ENCODE results near the gene DCBLD1. TPM values are rescaled to one million over a fixed set of nuclear protein-coding genes. Genes with fewer than 3 reads are reported as not detected.

Gene DCBLD1
- total and polyA plus RNA-seq, 2 donors (not counting 3 experiments of a cell fraction or from before 2014, with no cell fraction given) = 30.2 to 44.3 TPM

DNA sequence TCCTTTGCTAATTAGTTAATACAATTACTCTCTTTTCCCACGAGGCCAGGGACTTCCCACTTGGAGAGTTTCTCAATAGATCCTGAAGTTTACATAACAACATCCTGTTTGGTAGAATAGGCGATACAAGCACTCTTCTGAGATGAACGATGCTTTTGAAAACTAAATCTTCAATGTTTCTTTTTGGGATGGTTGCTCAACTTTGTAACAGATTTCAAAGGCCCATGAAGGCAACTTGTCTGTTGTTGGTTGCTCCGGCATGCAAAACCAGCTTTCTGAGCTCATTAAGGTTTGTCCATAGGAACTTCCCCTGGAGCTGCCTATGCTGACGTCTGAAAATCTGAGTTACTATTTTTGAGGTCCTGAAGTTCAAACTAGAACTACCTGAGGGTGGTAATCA is 30.8 kb upstream of the DCBLD1 start:
- no peak for TF ChIP-seq JUN (IDR thresholded peaks at IDR 0.05; ENCODE audit: borderline replicate concordance, insufficient read depth, insufficient read length, low read depth)
- TF ChIP-seq, protein P1, sequence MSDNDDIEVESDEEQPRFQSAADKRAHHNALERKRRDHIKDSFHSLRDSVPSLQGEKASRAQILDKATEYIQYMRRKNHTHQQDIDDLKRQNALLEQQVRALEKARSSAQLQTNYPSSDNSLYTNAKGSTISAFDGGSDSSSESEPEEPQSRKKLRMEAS (IDR thresholded peaks at IDR 0.05; ENCODE audit: insufficient read depth, insufficient read length) = no peak
- TF ChIP-seq POLR2A (IDR thresholded peaks at IDR 0.05; ENCODE audit: low read depth, low read length) = no peak
- TF ChIP-seq EZH2 (IDR thresholded peaks at IDR 0.05; ENCODE audit: borderline replicate concordance, low read depth, low read length, severe bottlenecking) = no peak
- no peak for TF ChIP-seq MYC (IDR thresholded peaks at IDR 0.05; ENCODE audit: low read depth, low read length)
- no peak for TF ChIP-seq FOS (IDR thresholded peaks at IDR 0.05; ENCODE audit: borderline replicate concordance, insufficient read depth, low read length)
- TF ChIP-seq GATA2 (IDR thresholded peaks at IDR 0.05; ENCODE audit: insufficient read depth, insufficient read length, low read depth, low read length) = no peak
- no peak for TF ChIP-seq POLR2AphosphoS5 (IDR thresholded peaks at IDR 0.05; ENCODE audit: insufficient read depth, low read depth, low read length)
- Histone ChIP-seq H3K9me1 (replicated peaks; ENCODE audit: control insufficient read depth, extremely low read depth, insufficient read depth, low read length) (no peaks in the 10 kb centered on the region), H3K9me3 (replicated peaks; ENCODE audit: control insufficient read depth, insufficient read depth, low read length) (no peaks in the 10 kb centered on the region), H3K36me3 (ENCODE audit: control insufficient read depth in 2 of 2, extremely low read depth in 1 of 2, insufficient read depth in 2 of 2, low read length in 2 of 2) (no peaks in the 10 kb centered on the region), H3K9ac (replicated peaks; ENCODE audit: extremely low read depth, insufficient read depth, low read length) (no peak overlapping the region), H3K27me3 (ENCODE audit: control insufficient read depth in 2 of 2, insufficient read depth in 2 of 2, low read length in 2 of 2) (peaks cover 13 to 23% of the 10 kb centered on the region in 2 experiments), H3K4me2 (ENCODE audit: insufficient read depth, low read length) (no peak overlapping the region), H4K20me1 (replicated peaks; ENCODE audit: control insufficient read depth, extremely low read depth, insufficient read depth, low read length) (no peaks in the 10 kb centered on the region), H3K27ac (ENCODE audit: insufficient read depth, low read depth, low read length) (no peak overlapping the region), H3K4me1 (ENCODE audit: control insufficient read depth, extremely low read depth, insufficient read depth, low read length) (peaks cover 6% of the 10 kb centered on the region), H3K79me2 (ENCODE audit: control insufficient read depth, insufficient read depth, low read length) (no peaks in the 10 kb centered on the region), H3K4me3 (replicated peaks in 1 of 3; ENCODE audit: insufficient read depth in 1 of 3, low read depth in 1 of 3, low read length in 3 of 3) (no peak overlapping the region), H2AFZ (ENCODE audit: low read depth, low read length) (no peak overlapping the region)
- BruUV-seq (replicated peaks) = no TSS peak
- ChIA-PET CTCF (interaction anchor here (1.0 to 5.6 kb wide), 5 partner anchors 10 to 154 kb away, joined by 3 to 333 read pairs (median 4); no protein-coding TSS in a partner anchor), POLR2A (no interaction called here)
- intact Hi-C loops (cut with micrococcal nuclease) = no loop called here
- FAIRE-seq (no peak), DNase-seq (ENCODE audit: low read depth, low spot score) (no peak)
- dilution Hi-C loops (cut with MboI; ENCODE audit: extremely low pct_ligation_motif_present, low sequenced_read_pairs) = no loop called here

DNA sequence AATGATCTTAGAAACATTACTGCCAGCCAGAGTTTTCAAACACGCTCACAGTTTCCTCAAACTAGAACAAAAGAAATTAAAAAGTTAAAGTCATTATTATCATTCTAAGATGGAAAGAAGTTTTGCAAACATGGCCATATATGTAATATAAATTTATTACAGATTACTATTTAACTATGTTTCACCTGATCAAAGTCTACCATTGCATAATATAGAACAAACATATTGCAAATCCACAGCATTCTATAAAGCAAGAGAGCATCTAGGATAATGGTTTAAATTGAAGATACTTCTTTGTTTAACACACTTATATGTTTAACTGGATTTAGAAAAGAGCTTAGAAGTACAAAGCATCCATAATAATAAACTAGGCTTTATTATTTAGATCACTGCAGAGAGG is 26.2 kb upstream of the DCBLD1 start:
- BruUV-seq (replicated peaks) = no TSS peak
- Histone ChIP-seq H3K27me3 (ENCODE audit: control insufficient read depth in 2 of 2, insufficient read depth in 2 of 2, low read length in 2 of 2) (no peaks in the 10 kb centered on the region), H3K4me2 (ENCODE audit: insufficient read depth, low read length) (no peak overlapping the region), H3K9me1 (replicated peaks; ENCODE audit: control insufficient read depth, extremely low read depth, insufficient read depth, low read length) (no peaks in the 10 kb centered on the region), H3K27ac (ENCODE audit: insufficient read depth, low read depth, low read length) (no peak overlapping the region), H4K20me1 (replicated peaks; ENCODE audit: control insufficient read depth, extremely low read depth, insufficient read depth, low read length) (no peaks in the 10 kb centered on the region), H3K9me3 (replicated peaks; ENCODE audit: control insufficient read depth, insufficient read depth, low read length) (no peaks in the 10 kb centered on the region), H3K4me1 (ENCODE audit: control insufficient read depth, extremely low read depth, insufficient read depth, low read length) (no peaks in the 10 kb centered on the region), H3K79me2 (ENCODE audit: control insufficient read depth, insufficient read depth, low read length) (no peaks in the 10 kb centered on the region), H3K36me3 (ENCODE audit: control insufficient read depth in 2 of 2, extremely low read depth in 1 of 2, insufficient read depth in 2 of 2, low read length in 2 of 2) (no peaks in the 10 kb centered on the region), H3K9ac (replicated peaks; ENCODE audit: extremely low read depth, insufficient read depth, low read length) (no peak overlapping the region), H2AFZ (ENCODE audit: low read depth, low read length) (no peak overlapping the region), H3K4me3 (replicated peaks in 1 of 3; ENCODE audit: insufficient read depth in 1 of 3, low read depth in 1 of 3, low read length in 3 of 3) (no peak overlapping the region)
- CTCF ChIA-PET = interaction anchor here (1.4 kb wide), 1 partner anchor 18 kb away, joined by 4 read pairs; no protein-coding TSS in a partner anchor
- no peak for FAIRE-seq
- TF ChIP-seq EZH2 (IDR thresholded peaks at IDR 0.05; ENCODE audit: borderline replicate concordance, low read depth, low read length, severe bottlenecking) = no peak
- TF ChIP-seq GATA2 (IDR thresholded peaks at IDR 0.05; ENCODE audit: insufficient read depth, insufficient read length, low read depth, low read length) = no peak
- TF ChIP-seq, protein P1 (IDR thresholded peaks at IDR 0.05; ENCODE audit: insufficient read depth, insufficient read length) = no peak
- TF ChIP-seq, protein P2, sequence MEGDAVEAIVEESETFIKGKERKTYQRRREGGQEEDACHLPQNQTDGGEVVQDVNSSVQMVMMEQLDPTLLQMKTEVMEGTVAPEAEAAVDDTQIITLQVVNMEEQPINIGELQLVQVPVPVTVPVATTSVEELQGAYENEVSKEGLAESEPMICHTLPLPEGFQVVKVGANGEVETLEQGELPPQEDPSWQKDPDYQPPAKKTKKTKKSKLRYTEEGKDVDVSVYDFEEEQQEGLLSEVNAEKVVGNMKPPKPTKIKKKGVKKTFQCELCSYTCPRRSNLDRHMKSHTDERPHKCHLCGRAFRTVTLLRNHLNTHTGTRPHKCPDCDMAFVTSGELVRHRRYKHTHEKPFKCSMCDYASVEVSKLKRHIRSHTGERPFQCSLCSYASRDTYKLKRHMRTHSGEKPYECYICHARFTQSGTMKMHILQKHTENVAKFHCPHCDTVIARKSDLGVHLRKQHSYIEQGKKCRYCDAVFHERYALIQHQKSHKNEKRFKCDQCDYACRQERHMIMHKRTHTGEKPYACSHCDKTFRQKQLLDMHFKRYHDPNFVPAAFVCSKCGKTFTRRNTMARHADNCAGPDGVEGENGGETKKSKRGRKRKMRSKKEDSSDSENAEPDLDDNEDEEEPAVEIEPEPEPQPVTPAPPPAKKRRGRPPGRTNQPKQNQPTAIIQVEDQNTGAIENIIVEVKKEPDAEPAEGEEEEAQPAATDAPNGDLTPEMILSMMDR (IDR thresholded peaks at IDR 0.05; ENCODE audit: extremely low read depth in 1 of 2, insufficient read depth in 1 of 2, low read depth in 1 of 2, low read length in 2 of 2) = no peak
- no peak for TF ChIP-seq POLR2AphosphoS5 (IDR thresholded peaks at IDR 0.05; ENCODE audit: insufficient read depth, low read depth, low read length)
- no peak for TF ChIP-seq POLR2A (IDR thresholded peaks at IDR 0.05; ENCODE audit: low read depth, low read length)
- TF ChIP-seq FOS (IDR thresholded peaks at IDR 0.05; ENCODE audit: borderline replicate concordance, insufficient read depth, low read length) = no peak
- TF ChIP-seq MYC (IDR thresholded peaks at IDR 0.05; ENCODE audit: low read depth, low read length) = no peak
- no peak for TF ChIP-seq JUN (IDR thresholded peaks at IDR 0.05; ENCODE audit: borderline replicate concordance, insufficient read depth, insufficient read length, low read depth)
- no peak for DNase-seq (ENCODE audit: low read depth, low spot score)
- dilution Hi-C loops (cut with MboI; ENCODE audit: extremely low pct_ligation_motif_present, low sequenced_read_pairs) = no loop called here
- POLR2A ChIA-PET = no interaction called here
- intact Hi-C loops (cut with micrococcal nuclease) = no loop called here

Data from endothelial cell of umbilical vein (primary cell).